ENCODE results near the gene PGRMC2.
A peak's percentile ranks its signal among the peaks of the same experiment; 100 is the strongest.

Gene PGRMC2

DNA sequence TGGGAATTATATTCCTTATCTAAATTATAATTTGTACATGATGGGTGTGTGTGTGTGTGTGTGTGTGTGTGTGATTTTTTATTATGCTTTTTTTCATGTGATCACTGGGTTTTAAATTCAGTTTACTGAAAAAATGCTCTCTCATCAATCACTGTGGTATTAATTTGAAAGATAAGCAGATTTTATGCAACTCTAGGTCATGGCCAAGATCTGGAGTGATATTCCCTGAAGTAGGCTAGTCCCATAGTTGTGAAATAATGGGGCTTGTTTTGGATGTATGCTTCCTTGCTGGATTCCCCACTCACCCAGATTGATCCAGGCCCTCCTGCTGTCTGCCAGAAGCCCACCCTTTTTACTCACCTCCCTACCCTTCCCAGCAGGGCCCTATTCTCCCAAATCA, 22.0 kb upstream of the PGRMC2 start:
- H3K4me3 Mint-ChIP-seq: no peak overlapping the region
- no peaks in the 10 kb centered on the region for H3K9me3 Mint-ChIP-seq

DNA sequence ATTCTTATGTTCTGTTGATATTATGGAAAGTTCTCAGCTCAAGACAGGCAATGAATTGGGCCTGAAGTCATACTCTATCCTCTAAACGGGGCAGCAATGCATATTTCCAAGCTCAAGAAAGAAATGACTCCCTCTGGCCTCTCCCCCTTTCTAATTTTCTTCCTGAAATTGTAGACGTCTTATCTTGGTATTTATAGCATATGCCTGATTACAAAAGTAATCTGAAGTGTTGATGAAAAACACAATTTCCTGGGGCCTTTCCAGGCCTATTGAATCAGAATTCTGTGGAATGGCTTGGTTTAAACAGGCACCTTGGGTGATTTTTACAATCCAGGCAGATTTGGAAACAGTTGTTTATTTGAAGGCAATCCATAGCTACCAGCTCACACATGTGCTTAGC, 21.4 kb upstream of the PGRMC2 start:
- DNase-seq: no peak
- no peak for ATAC-seq (replicated peaks)
- Mint-ChIP-seq H3K27ac (no peak overlapping the region), H3K4me3 (no peak overlapping the region), H3K27me3 (no peaks in the 10 kb centered on the region), H3K36me3 (peaks cover 5 to 21% of the 10 kb centered on the region in 2 donors), H3K4me1 (peaks cover 0 to 3% of the 10 kb centered on the region in 2 donors), H3K9me3 (no peaks in the 10 kb centered on the region)

More for the DNA sequence above, 22.0 kb upstream of the PGRMC2 start:
- DNase-seq (no peak), ATAC-seq (replicated peaks) (no peak)
- no peak overlapping the region for H3K27ac Mint-ChIP-seq
- H3K4me1 Mint-ChIP-seq: peaks cover 0 to 3% of the 10 kb centered on the region in 2 donors
- peaks cover 8 to 26% of the 10 kb centered on the region in 2 donors for H3K36me3 Mint-ChIP-seq
- no peaks in the 10 kb centered on the region for H3K27me3 Mint-ChIP-seq

DNA sequence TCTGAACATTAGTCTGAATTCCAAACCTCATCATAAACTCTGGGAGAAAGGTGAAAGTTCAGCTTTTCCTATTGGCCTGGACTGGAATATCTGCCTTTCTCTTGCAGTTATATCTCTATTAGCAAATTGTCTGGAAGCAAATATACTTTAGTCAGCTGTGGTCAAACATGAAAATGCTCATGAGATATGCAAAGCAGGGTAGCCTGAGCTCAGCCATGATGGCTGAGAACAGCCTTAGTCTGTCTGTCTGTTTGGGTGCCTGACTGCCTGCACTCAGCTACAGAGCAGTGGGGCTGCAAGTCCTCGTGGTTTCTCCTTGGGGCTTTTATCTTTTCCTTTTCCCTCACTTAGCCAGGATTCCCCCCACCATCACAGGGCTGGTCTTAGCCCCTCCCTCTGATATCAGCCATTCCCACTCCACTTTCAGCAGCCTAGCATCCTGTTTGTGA, 19.5 kb upstream of the PGRMC2 start:
- no peak overlapping the region for H3K27ac Mint-ChIP-seq
- H3K4me1 Mint-ChIP-seq: peaks cover 0 to 1% of the 10 kb centered on the region in 2 donors
- peaks cover 9 to 24% of the 10 kb centered on the region in 2 donors for H3K36me3 Mint-ChIP-seq
- DNase-seq: no peak
- no peak overlapping the region for H3K4me3 Mint-ChIP-seq
- no peak for ATAC-seq (replicated peaks)
- no peaks in the 10 kb centered on the region for H3K27me3 Mint-ChIP-seq
- H3K9me3 Mint-ChIP-seq: no peaks in the 10 kb centered on the region

GRCh38 chr4:128305942-128306341, 18.3 kb upstream of the PGRMC2 start:
- Mint-ChIP-seq H3K4me3 (no peak overlapping the region), H3K27ac (no peak overlapping the region), H3K4me1 (peaks cover 0 to 1% of the 10 kb centered on the region in 2 donors), H3K9me3 (no peaks in the 10 kb centered on the region), H3K36me3 (peaks cover 11 to 26% of the 10 kb centered on the region in 2 donors), H3K27me3 (no peaks in the 10 kb centered on the region)
- ATAC-seq (replicated peaks) (no peak), DNase-seq (no peak)

DNA sequence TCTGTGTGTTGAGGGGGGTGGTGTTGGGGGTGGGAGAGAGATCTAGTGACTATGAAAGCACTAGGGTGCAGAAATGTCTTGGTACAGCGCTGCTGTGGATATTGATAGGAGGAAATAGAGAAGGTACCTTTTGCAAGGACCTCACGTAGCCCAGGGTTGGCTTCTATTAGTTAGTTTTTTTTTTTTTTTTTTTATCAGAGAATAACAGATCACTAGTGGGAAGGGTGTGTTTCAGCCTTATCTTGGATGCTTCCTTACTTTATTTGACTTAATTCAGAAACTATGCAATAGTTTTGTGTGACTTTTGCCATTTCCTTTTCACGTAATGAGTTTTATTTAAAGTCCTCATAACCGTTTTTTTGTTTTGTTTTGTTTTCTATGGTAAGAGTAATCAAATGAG, 16.4 kb upstream of the PGRMC2 start:
- Mint-ChIP-seq H3K4me1 (peaks cover 0 to 1% of the 10 kb centered on the region in 2 donors), H3K9me3 (no peaks in the 10 kb centered on the region), H3K27me3 (no peaks in the 10 kb centered on the region), H3K27ac (no peak overlapping the region), H3K4me3 (no peak overlapping the region), H3K36me3 (peaks cover 14 to 19% of the 10 kb centered on the region in 2 donors)
- DNase-seq: no peak
- no peak for ATAC-seq (replicated peaks)

GRCh38 chr4:128303405-128303785, 15.8 kb upstream of the PGRMC2 start:
- ATAC-seq (replicated peaks) (no peak), DNase-seq (no peak)
- Mint-ChIP-seq H3K27me3 (no peaks in the 10 kb centered on the region), H3K36me3 (peaks cover 18 to 22% of the 10 kb centered on the region in 2 donors), H3K27ac (no peak overlapping the region), H3K9me3 (no peaks in the 10 kb centered on the region), H3K4me1 (peaks cover 0 to 1% of the 10 kb centered on the region in 2 donors), H3K4me3 (no peak overlapping the region)

DNA sequence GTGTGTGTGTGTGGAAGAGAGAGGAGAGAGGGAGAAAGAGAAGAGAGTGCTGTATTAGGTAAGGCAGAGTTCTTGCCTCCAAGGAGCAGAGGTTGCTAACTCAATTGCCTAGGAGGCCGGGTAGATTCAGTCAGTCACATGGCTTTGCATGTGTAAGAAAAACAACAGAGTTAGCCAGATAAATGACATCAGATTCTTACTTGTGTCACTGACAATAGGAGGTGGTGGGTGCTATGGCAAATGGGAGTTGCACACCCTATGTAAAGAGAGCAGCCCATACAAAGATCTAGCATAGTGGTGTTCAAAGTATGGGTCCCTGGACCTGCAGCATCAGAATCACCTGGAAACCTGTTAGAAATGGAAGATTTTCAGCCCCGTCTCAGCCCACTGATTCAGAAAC, 14.4 kb upstream of the PGRMC2 start:
- H3K27me3 Mint-ChIP-seq: no peaks in the 10 kb centered on the region
- no peaks in the 10 kb centered on the region for H3K9me3 Mint-ChIP-seq
- no peak overlapping the region for H3K27ac Mint-ChIP-seq
- no peak for ATAC-seq (replicated peaks)
- H3K4me1 Mint-ChIP-seq: no peaks in the 10 kb centered on the region
- no peak for DNase-seq
- H3K4me3 Mint-ChIP-seq: no peak overlapping the region
- peaks cover 18 to 24% of the 10 kb centered on the region in 2 donors for H3K36me3 Mint-ChIP-seq

- no peak overlapping the region for H3K27ac Mint-ChIP-seq
- H3K4me1 Mint-ChIP-seq: no peaks in the 10 kb centered on the region
- no peak for DNase-seq
- H3K9me3 Mint-ChIP-seq: no peaks in the 10 kb centered on the region
- no peak for ATAC-seq (replicated peaks)
- peaks cover 15 to 25% of the 10 kb centered on the region in 2 donors for H3K36me3 Mint-ChIP-seq
- H3K27me3 Mint-ChIP-seq: no peaks in the 10 kb centered on the region
- H3K4me3 Mint-ChIP-seq: no peak overlapping the region
Measured at GRCh38 chr4:128299848-128300247, 12.2 kb upstream of the PGRMC2 start.

DNA sequence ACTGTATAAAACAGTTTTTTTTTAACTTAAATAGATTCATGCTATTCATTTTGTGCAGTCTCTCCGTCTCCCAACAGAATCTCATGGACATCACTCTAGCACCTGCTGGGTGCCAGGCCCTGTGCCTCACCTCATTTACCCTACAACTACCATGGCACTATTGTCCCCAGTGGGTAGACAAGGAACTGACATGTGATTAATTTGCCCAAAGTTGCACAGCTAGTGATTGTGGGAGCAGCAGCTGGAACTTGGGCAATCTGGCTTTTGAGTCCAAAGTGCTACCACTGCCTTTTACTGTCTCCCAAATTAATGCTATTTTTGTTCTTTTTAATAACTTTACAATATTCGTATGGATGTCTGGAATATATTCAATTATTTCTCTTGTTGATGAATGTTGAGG, 11.2 kb upstream of the PGRMC2 start:
- peak; percentile 49 to 62 for ATAC-seq (replicated peaks)

GRCh38 chr4:128298146-128298758, 10.6 kb upstream of the PGRMC2 start:
- H3K36me3 Mint-ChIP-seq: peaks cover 11 to 20% of the 10 kb centered on the region in 2 donors
- H3K27me3 Mint-ChIP-seq: no peaks in the 10 kb centered on the region
- H3K9me3 Mint-ChIP-seq: no peaks in the 10 kb centered on the region
- no peak overlapping the region for H3K4me3 Mint-ChIP-seq
- no peaks in the 10 kb centered on the region for H3K4me1 Mint-ChIP-seq
- ATAC-seq (replicated peaks) (no peak), DNase-seq (no peak)
- H3K27ac Mint-ChIP-seq: no peak overlapping the region

More for the DNA sequence above, 11.2 kb upstream of the PGRMC2 start:
- peaks cover 15 to 24% of the 10 kb centered on the region in 2 donors for H3K36me3 Mint-ChIP-seq
- no peaks in the 10 kb centered on the region for H3K9me3 Mint-ChIP-seq
- H3K4me1 Mint-ChIP-seq: no peaks in the 10 kb centered on the region
- no peaks in the 10 kb centered on the region for H3K27me3 Mint-ChIP-seq
- H3K27ac Mint-ChIP-seq: no peak overlapping the region
- DNase-seq: no peak
- no peak overlapping the region for H3K4me3 Mint-ChIP-seq

DNA sequence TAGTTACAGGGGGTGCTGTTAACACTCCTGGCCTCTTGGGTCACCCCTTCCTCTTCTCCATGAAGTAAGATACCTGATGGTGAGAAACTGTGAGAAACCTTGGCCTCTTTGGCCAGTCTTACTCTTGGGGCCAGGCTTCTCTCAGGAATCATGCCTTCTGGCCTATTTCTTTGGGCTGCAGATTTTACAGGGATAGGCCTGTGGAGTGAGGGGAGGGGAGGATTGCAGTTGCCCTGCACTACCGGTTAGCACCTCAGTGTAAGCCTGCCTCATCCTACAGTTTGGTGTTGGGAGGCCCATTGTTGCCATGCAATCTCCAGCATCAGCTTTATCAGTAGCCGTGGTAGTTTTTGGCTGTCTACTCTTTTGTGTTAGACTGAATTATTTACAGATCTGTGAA, 7.6 kb upstream of the PGRMC2 start:
- Mint-ChIP-seq H3K27me3 (no peaks in the 10 kb centered on the region), H3K4me1 (no peaks in the 10 kb centered on the region), H3K9me3 (no peaks in the 10 kb centered on the region), H3K4me3 (no peak overlapping the region), H3K36me3 (peaks cover 5 to 11% of the 10 kb centered on the region in 2 donors), H3K27ac (no peak overlapping the region)
- ATAC-seq (replicated peaks) (no peak), DNase-seq (no peak)

GRCh38 chr4:128294464-128294863, 6.9 kb upstream of the PGRMC2 start:
- H3K36me3 Mint-ChIP-seq: peaks cover 5 to 11% of the 10 kb centered on the region in 2 donors
- H3K9me3 Mint-ChIP-seq: no peaks in the 10 kb centered on the region
- no peak for DNase-seq
- peaks cover under 1 to 3% of the 10 kb centered on the region in 2 donors for H3K4me1 Mint-ChIP-seq
- no peaks in the 10 kb centered on the region for H3K27me3 Mint-ChIP-seq
- no peak overlapping the region for H3K4me3 Mint-ChIP-seq
- no peak for ATAC-seq (replicated peaks)
- H3K27ac Mint-ChIP-seq: no peak overlapping the region

DNA sequence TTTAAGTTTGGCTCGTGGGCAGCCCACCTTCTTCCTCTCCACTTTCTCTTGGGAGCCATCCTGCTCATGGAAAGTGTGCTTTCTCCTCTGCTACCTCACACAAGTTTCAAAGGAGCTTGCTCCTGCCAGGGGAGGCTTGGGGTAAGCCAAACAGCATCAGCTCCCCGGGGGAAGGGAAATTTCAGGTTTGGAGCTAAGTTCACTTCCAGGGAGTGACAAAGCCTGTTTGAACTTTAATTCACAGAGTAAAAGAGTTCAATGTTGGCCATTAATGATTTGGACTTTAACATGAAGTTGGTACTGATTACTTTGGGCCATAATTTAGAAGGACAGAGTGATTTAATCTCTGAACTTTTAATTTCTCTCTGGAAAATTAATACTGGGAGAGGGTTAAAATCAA, 4.7 kb upstream of the PGRMC2 start:
- DNase-seq: no peak
- H3K27ac Mint-ChIP-seq: no peak overlapping the region
- no peaks in the 10 kb centered on the region for H3K27me3 Mint-ChIP-seq
- H3K4me3 Mint-ChIP-seq: no peak overlapping the region
- peaks cover 6 to 13% of the 10 kb centered on the region in 2 donors for H3K4me1 Mint-ChIP-seq
- H3K9me3 Mint-ChIP-seq: no peaks in the 10 kb centered on the region
- peaks cover 0 to 4% of the 10 kb centered on the region in 2 donors for H3K36me3 Mint-ChIP-seq
- no peak for ATAC-seq (replicated peaks)

- Mint-ChIP-seq H3K4me3 (no peak overlapping the region), H3K9me3 (no peaks in the 10 kb centered on the region), H3K4me1 (peaks cover 6 to 13% of the 10 kb centered on the region in 2 donors), H3K36me3 (no peaks in the 10 kb centered on the region), H3K27ac (no peak overlapping the region), H3K27me3 (no peaks in the 10 kb centered on the region)
- DNase-seq (no peak), ATAC-seq (replicated peaks) (no peak)
Measured at GRCh38 chr4:128291096-128291495, 3.5 kb upstream of the PGRMC2 start.

DNA sequence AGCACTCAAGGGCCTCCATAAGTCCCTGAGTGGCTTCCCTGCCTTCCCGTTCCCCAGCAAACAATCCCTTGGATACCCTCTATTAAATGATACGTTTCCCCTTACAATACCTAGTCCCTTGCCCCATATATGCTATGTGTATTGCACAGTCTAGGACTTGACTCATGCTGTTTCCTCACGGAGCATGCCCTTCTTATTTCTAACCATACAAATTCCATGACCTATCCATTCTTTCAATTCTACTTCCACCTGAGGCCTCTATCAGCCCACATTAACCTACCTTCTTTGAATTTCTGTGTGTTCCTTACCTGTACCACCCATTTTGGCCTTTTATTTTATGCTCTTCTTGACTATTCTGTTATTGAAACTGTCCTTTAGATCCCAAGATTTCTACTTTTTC, 2.9 kb upstream of the PGRMC2 start:
- Mint-ChIP-seq H3K9me3 (no peaks in the 10 kb centered on the region), H3K4me1 (peaks cover 6 to 17% of the 10 kb centered on the region in 2 donors), H3K4me3 (no peak overlapping the region), H3K27me3 (no peaks in the 10 kb centered on the region), H3K36me3 (no peaks in the 10 kb centered on the region), H3K27ac (no peak overlapping the region)
- no peak for ATAC-seq (replicated peaks)
- DNase-seq: no peak
